B cell (primary cell): Measurements from ENCODE around the gene P3R3URF. TPM values are rescaled to one million over a fixed set of nuclear protein-coding genes. Genes with fewer than 3 reads are reported as not detected.

Experiments
- ATAC-seq: fragments of 200-7000 bp; cut with Tn5 transposase; one replicate; pipeline ENCODE4 v1.10.0; 2021; ENCODE audit warnings: low read depth, mild to moderate bottlenecking, moderate number of reproducible peaks, moderate library complexity
- CTCF ChIA-PET: fragments of 350-600 bp; sonication (Branson Sonifier 250); formaldehyde crosslinking; loops from one replicate; lab custom pipeline; 2021; ENCODE audit warnings: antibody characterized with exemption, inconsistent platforms; lab: Charles Lee
- POLR2A ChIA-PET: fragments of 350-600 bp; sonication (Branson Sonifier 250); formaldehyde crosslinking; loops from one replicate; lab custom pipeline; 2021; ENCODE audit warnings: antibody characterized with exemption; lab: Charles Lee
- DNase-seq: peaks from one replicate; pipeline ENCODE4 v3.0.0; 2013
- H2AFZ ChIP-seq: 2 replicates; pipeline ENCODE4 v1.6.1; 2012; ENCODE audit warnings: mild to moderate bottlenecking, low read depth, low read length; ENCODE audit not compliant: insufficient read depth, poor library complexity, severe bottlenecking
- H3K27ac ChIP-seq, 2 donors: 1 replicate in 1 of 2; 2 replicates in 1 of 2; pipeline ENCODE4 v1.5.1; 2012 to 2013; ENCODE audit warnings: low read length in 2 of 2, mild to moderate bottlenecking in 2 of 2, moderate library complexity in 1 of 2
- H3K27me3 ChIP-seq, 4 experiments: fragments of 200-600 bp in 1 of 4; sonication (generic) in 1 of 4; replicated peaks in 1 of 4; 1 replicate in 2 of 4; 2 replicates in 2 of 4; pipeline versions ENCODE4 v1.6.1 to v1.7.0; 2013 to 2016; ENCODE audit warnings: low read length in 3 of 4, mild to moderate bottlenecking in 2 of 4, mixed read lengths in 1 of 4, moderate library complexity in 1 of 4; ENCODE audit not compliant: insufficient read depth in 4 of 4, control insufficient read depth in 3 of 4; ENCODE audit errors: control extremely low read depth in 1 of 4
- H3K36me3 ChIP-seq, 2 experiments: replicated peaks in 1 of 2; 1 replicate in 1 of 2; 2 replicates in 1 of 2; pipeline versions ENCODE4 v1.6.1 to v1.7.1; 2013; ENCODE audit warnings: low read length in 1 of 2; ENCODE audit not compliant: insufficient read depth in 2 of 2, control insufficient read depth in 1 of 2; ENCODE audit errors: control extremely low read depth in 1 of 2, extremely low read depth in 1 of 2
- H3K4me1 ChIP-seq, 2 donors: fragments of 200-600 bp in 1 of 2; sonication (generic) in 1 of 2; 1 replicate in 1 of 2; 2 replicates in 1 of 2; pipeline versions ENCODE4 v1.5.1 to v1.6.1; 2013 to 2017; ENCODE audit warnings: low read length in 2 of 2; ENCODE audit not compliant: control insufficient read depth in 2 of 2, insufficient read depth in 2 of 2
- H3K4me2 ChIP-seq: replicated peaks from 2 replicates; pipeline ENCODE3; 2012; ENCODE audit warnings: mild to moderate bottlenecking, low read depth, low read length; ENCODE audit not compliant: poor library complexity, severe bottlenecking
- H3K4me3 ChIP-seq, 5 experiments: fragments of 200-600 bp in 1 of 5; sonication (generic) in 1 of 5; 1 replicate in 3 of 5; 2 replicates in 2 of 5; pipeline versions ENCODE4 v1.5.1 to v1.7.0; 2011 to 2016; ENCODE audit warnings: low read length in 4 of 5, mild to moderate bottlenecking in 4 of 5, low read depth in 2 of 5, control low read depth in 1 of 5, moderate library complexity in 1 of 5; ENCODE audit not compliant: insufficient read depth in 1 of 5; ENCODE audit errors: control extremely low read depth in 1 of 5, extremely low read depth in 1 of 5
- H3K79me2 ChIP-seq: fragments of 200-600 bp; sonication (generic); one replicate; pipeline ENCODE4 v1.6.0; 2016; ENCODE audit warnings: low read length; ENCODE audit not compliant: control insufficient read depth, insufficient read depth
- H3K9ac ChIP-seq: fragments of 200-600 bp; sonication (generic); 2 replicates; pipeline ENCODE4 v1.6.1; 2017; ENCODE audit warnings: mild to moderate bottlenecking, low read length, moderate library complexity
- H3K9me3 ChIP-seq, 3 donors: one replicate each; pipeline versions ENCODE4 v1.6.1 to v1.7.1; 2013; ENCODE audit warnings: low read length in 2 of 3; ENCODE audit not compliant: control insufficient read depth in 2 of 3, insufficient read depth in 1 of 3; ENCODE audit errors: control extremely low read depth in 1 of 3
- H4K20me1 ChIP-seq: 2 replicates; pipeline ENCODE4 v1.6.0; 2012; ENCODE audit warnings: mild to moderate bottlenecking, low read length; ENCODE audit not compliant: insufficient read depth, control insufficient read depth, poor library complexity, severe bottlenecking
- H3K27ac Mint-ChIP-seq: one replicate; pipeline ENCODE4 v1.8.0; 2021; ENCODE audit warnings: mixed read lengths
- H3K27me3 Mint-ChIP-seq: one replicate; pipeline ENCODE4 v1.8.0; 2021; ENCODE audit warnings: mixed read lengths
- H3K4me1 Mint-ChIP-seq: one replicate; pipeline ENCODE4 v1.8.0; 2021; ENCODE audit warnings: mixed read lengths
- H3K4me3 Mint-ChIP-seq: one replicate; pipeline ENCODE4 v1.8.0; 2021; ENCODE audit warnings: mixed read lengths
- H3K9me3 Mint-ChIP-seq: one replicate; pipeline ENCODE4 v1.8.0; 2022; ENCODE audit warnings: mixed read lengths; ENCODE audit not compliant: insufficient read depth
- EZH2 ChIP-seq: IDR thresholded peaks from 2 replicates; pipeline ENCODE4 v1.6.1; 2012; ENCODE audit warnings: borderline replicate concordance, low read depth, mild to moderate bottlenecking, moderate library complexity, low read length; ENCODE audit not compliant: insufficient read depth, poor library complexity, severe bottlenecking
- WGBS: methylation state at CpG from one replicate; pipeline ENCODE4 v1.1.5; 2013; ENCODE audit warnings: missing lambda C conversion rate; ENCODE audit not compliant: insufficient coverage; 5-methylcytosine and 5-hydroxymethylcytosine counted together
- intact Hi-C: fragments of 100-400 bp; cut with micrococcal nuclease; formaldehyde crosslinking; loops from one replicate; pipeline ENCODE4 v1.10.0; 2022
- polyA plus RNA-seq: library from polyadenylated mRNA; depleted of rRNA; stranded (reverse); fragments of >200 nt; gene quantifications from 2 replicates; pipeline ENCODE4 v1.2.3, GENCODE V29; 2012
- total RNA-seq, 2 donors: library from RNA; stranded (reverse); fragments of 120-200 nt in 1 of 2; gene quantifications; 1 replicate in 1 of 2; 2 replicates in 1 of 2; pipeline versions ENCODE4 v1.2.3 to v1.2.4, GENCODE V29; 2013 to 2022
- TF ChIP-seq, protein P1 (sequence below): fragments of 200-600 bp; IDR thresholded peaks from one replicate; pipeline ENCODE4 v1.8.0; 2022; ENCODE audit warnings: antibody characterized with exemption, mild to moderate bottlenecking

P3R3URF gene
- total and polyA plus RNA-seq, 2 donors (not counting 1 experiment from before 2014, with no cell fraction given), result not detected

DNA sequence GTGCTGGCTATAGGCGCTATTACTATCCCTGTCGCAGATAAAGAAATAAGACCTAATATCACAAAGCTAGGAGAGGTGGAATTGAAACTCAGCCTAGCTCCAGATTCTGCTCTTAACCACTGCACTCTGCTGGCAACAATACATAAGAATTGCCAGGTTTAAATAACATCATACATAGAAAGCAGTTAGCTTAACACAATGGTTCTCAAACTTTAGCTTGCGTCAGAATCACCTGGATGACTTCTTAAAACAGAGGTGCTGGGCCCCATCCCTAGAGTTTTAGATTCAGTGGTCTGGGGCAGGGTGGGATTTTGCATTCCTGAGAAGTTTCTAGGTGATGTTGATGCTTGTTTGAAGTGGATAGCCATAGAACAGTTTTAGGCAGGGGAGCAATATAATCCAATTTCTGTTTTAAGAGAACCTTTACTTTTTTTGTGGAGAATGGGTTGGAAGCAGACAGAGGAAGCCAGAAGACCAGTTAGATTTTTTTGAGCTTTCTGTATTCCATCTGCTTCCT is 23.0 kb upstream of the P3R3URF start:
- intact Hi-C loops, result loop anchor here (2.0 to 5.0 kb wide), 2 partner anchors 104 to 512 kb away; partner anchors contain the start of genes GPBP1L1, LRRC41, TMEM69 and UQCRH
- CTCF ChIA-PET, result interaction anchor here (0.6 to 1.0 kb wide), 3 partner anchors 18 to 165 kb away, joined by 3 to 4 read pairs (median 4); no protein-coding TSS in a partner anchor
- H3K4me3 ChIP-seq, result no peak overlapping the region

More for the DNA sequence above, 23.0 kb upstream of the P3R3URF start:
- Histone ChIP-seq H3K79me2 (peaks cover 9% of the 10 kb centered on the region), H3K27me3 (peaks cover 0 to 15% (median 7%) of the 10 kb centered on the region in 4 experiments), H2AFZ (peak overlapping the region; percentile 97), H3K9me3 (no peaks in the 10 kb centered on the region), H3K9ac (no peak overlapping the region), H3K4me2 (peak overlapping the region; percentile 84), H3K36me3 (peaks cover 0 to 11% of the 10 kb centered on the region in 2 experiments), H3K4me1 (peaks cover 26 to 37% of the 10 kb centered on the region in 2 donors), H4K20me1 (no peaks in the 10 kb centered on the region), H3K27ac (no peak overlapping the region)
- ATAC-seq (no peak), DNase-seq (no peak)
- peaks cover 6% of the 10 kb centered on the region for H3K27me3 Mint-ChIP-seq
- POLR2A ChIA-PET, result no interaction called here
- no peaks in the 10 kb centered on the region for H3K9me3 Mint-ChIP-seq
- peaks cover 36% of the 10 kb centered on the region for H3K4me1 Mint-ChIP-seq
- no peak overlapping the region for H3K27ac Mint-ChIP-seq
- TF ChIP-seq, protein P1, sequence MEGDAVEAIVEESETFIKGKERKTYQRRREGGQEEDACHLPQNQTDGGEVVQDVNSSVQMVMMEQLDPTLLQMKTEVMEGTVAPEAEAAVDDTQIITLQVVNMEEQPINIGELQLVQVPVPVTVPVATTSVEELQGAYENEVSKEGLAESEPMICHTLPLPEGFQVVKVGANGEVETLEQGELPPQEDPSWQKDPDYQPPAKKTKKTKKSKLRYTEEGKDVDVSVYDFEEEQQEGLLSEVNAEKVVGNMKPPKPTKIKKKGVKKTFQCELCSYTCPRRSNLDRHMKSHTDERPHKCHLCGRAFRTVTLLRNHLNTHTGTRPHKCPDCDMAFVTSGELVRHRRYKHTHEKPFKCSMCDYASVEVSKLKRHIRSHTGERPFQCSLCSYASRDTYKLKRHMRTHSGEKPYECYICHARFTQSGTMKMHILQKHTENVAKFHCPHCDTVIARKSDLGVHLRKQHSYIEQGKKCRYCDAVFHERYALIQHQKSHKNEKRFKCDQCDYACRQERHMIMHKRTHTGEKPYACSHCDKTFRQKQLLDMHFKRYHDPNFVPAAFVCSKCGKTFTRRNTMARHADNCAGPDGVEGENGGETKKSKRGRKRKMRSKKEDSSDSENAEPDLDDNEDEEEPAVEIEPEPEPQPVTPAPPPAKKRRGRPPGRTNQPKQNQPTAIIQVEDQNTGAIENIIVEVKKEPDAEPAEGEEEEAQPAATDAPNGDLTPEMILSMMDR, result no peak
- no peak for TF ChIP-seq EZH2
- peak overlapping the region; percentile 75 for H3K4me3 Mint-ChIP-seq
- no CpG with 5 or more reads among the region's 3 CpGs for WGBS
